Jurkat, Clone E6-1 (cell line): ENCODE measurements around the gene PPP2R5C.
A peak's percentile ranks its signal among the peaks of the same experiment; 100 is the strongest.

Source experiments
- DNase-seq: peaks from one replicate; pipeline ENCODE4 v3.0.0-alpha.2; 2011; ENCODE audit warnings: low read depth, low spot score
- H3K4me3 ChIP-seq: 2 replicates; pipeline ENCODE4 v1.5.1; 2011; ENCODE audit warnings: mild to moderate bottlenecking, low read length, control low read depth, moderate library complexity

The PPP2R5C gene

DNA sequence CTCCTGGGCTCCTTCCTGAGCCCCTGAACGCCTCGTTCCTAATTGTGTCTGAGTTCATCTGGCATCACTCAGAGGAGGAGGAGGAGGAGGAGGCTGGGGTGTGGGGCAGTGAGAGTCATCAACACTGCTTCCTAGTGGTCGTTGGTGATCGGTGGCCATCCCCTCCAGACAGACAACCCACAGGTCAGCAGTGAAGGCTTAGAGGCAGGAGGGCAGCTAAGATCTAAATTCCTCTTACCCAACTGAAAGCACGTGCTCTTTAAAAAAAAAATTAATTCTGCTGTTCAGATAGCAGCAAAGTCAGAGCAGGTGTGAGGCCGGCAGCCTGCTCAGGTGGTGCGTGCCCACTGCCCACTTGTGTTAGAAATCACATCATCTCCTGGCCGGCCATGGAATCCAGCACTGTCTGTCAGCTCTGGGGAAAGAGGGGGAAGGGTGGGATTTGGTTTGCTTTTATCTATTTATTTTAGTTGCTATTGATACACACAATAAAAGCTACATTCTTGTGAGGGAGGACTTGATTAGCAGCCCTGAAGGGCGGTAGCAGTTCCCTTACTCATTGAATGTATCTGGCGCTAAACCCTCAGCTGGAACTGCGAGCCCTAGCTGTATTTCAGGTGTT, 46.6 kb downstream of the PPP2R5C start:
- no peak overlapping the region for H3K4me3 ChIP-seq
- no peak for DNase-seq

DNA sequence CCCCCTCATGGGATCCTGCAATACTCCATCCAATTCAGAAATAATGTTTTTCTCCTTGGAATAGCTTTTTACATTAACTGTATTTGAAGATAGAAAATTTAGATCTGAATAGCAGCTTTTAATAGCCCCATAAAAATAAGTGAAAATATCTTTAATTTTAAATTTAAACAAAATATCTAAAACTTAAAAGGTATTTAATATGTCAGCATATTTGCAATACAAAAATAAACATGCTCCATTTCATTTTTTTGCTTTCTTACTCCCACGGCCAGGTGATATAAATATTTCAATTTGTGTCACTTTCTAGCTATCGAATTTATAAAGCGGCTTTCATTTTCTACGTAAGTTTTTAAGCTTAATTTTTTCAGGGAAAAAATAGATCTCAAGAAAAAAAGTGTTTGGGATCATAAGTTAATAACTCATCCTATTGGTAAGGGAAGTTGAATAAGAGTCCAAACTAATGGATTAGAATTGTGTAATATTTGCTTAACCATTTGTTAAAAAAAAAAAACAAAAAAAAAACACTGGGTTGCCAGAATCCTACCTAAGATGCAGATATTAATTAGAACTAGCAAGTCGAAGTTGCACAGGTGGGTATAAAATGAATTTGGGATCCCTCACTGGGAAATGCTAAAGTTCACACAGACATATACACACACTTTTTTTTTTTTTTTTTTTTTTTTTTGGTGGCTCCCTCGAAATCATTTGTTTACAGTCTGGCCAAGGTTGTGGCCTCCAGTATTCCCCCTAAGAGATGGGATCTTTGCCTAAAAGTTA, 47.6 kb downstream of the PPP2R5C start:
- peak overlapping the region; percentile 91 for H3K4me3 ChIP-seq

DNA sequence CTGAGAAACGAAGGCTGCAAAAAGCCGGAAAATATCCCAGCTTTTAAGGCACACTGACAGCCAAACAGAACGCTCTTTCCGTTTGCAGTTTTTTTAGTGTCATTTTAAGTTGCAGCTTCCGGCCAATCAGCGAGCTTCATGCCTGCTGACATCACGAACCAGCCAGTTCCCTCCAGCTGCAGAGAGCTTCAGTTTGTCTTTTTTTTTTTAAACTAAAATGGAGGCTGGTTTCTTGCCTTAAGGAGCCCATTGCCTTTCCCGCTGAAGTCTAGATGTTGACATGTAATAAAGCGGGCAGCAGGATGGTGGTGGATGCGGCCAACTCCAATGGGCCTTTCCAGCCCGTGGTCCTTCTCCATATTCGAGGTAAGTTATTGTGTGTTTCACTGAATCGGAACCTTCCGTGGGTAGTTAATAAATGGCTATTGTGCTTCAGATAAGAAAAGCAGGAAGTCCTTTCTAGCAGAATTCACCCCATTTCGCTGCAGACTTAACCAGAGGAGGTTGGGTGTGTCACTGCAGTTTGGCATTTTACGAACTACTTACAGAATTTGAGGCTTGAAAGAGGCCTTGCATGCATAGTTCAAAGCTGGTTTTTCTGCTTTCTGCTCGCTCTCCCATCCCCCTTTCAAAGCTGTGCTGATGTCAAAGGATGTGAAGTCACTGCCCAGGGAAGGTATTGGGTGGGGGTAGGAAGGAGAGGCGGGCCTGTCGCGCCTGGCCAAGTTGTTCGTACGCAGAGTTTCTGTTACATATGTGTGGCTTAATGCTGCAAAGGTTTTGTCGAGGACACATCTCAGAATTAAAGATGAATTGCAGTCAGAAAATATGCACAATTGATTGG, 48.4 kb downstream of the PPP2R5C start:
- peak; percentile 97 for DNase-seq
- peak overlapping the region; percentile 91 for H3K4me3 ChIP-seq

More for the DNA sequence above, 47.6 kb downstream of the PPP2R5C start:
- DNase-seq: no peak

DNA sequence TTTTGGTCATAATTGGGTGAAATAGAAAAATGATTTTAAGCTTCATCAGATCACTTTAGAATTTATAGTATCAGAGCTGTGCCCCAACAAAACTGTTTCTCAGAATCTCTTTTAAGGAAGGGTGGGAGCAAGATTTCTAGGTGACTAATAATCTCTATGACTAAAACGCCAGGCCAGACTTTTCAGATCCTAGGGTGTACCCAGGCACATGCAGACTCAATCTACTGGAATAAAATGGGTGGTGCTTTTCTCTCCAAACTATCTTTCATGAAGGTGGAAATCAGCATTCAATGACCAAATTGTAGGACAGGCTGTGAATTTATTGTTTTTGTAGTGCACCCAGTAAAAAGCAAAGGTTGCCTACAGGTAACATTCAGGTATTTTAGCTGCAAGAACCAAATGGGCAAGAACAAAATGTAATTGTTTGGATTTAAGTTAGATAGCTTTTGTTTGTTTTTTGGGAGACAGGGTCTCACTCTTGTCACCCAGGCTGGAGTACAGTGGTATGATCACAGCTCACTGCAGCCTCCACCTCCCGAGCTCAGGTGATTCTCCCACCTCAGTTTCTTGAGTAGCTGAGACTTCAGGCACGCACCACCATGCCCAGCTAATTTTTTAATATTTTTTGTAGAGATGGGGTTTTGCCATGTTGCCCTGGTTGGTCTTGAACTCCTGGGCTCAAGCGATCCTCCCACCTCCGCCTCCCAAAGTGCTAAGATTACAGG, 49.5 kb downstream of the PPP2R5C start:
- peak overlapping the region; percentile 91 for H3K4me3 ChIP-seq
- DNase-seq: no peak

DNA sequence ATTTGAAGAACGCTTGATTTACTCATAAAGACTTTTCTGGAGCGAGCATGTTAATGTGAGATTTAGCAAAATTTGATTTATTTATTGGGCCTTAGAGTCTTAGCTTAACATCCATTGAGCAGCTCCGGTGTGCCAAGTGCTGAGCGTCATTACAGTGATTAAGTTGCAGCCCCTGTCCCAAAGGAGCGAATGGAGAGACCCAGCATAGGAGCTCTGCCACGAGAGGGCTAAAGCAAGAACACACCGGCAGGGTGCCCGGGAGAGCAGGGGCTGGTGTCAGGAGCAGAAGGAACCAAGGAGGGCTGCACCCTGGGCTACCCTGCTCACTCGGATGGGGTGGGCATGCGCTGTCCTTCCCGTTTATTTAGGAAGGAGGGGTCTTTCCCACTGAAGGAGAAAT, 50.6 kb downstream of the PPP2R5C start:
- H3K4me3 ChIP-seq: no peak overlapping the region
- no peak for DNase-seq

DNA sequence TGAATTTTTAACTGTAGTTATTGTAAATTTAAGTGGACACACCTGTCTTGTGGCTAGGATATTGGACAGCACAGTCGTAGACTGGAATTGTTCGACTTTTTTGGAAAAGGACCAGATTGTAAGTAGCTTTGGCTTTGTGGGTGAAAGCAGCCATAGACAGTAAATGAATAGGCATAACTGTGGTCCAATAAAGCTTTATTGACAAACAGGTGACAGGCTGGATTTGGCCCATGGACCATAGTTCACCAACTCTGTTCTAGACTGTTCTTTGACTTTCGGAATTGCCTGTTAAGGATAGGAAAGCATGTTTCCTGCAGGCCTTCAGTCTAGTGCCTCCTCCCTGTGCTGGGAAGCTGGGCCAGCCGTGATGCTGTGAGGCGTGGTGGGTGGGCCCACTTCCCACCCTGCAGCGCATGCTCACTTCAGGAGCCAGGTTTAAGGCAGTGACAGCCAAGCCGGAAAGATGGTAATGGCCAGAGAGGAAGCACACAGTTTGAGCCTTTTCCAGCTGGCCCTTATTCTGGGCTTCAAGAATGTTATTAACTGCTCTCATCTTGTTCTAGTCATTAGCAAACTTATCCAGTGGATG, 51.8 kb downstream of the PPP2R5C start:
- H3K4me3 ChIP-seq: no peak overlapping the region
- DNase-seq: no peak

DNA sequence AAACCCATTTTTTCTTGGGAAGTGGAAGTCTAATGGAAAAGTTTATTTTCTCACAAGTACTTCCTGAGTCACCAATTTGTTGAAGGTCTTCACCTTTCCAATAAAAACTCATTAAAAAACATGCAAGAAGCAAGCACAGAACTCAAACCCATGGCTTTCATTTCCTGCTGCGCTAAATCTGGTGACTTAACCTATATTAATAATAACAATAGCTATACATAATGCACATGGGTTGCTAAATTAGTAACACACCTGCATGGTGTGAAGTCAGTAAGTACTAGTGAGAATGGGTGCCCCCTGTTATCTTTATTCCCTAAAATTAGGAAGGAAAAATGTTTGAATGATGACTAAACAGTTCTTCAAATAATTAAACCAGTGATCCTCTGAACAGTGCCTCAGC, 52.3 kb downstream of the PPP2R5C start:
- H3K4me3 ChIP-seq: no peak overlapping the region

DNA sequence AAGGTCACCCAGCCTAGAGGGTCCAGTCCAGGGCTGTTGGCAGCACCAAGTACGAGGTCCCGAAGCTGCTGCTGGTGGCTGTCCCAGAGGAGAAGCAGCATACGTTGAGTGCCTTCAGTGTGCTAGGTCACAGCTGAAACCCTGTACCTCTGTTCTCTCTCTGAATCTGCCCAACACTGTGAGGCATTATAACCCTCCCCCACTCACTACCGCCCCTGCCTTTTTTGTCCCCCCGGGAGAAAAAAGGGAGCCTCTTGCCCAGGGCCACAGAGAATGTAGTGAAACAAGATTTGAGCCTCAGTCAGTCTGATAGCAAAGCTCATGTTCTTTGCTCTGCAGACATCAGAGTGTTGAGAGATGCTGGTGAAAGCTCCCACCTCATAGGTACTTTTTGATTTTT, 53.4 kb downstream of the PPP2R5C start:
- no peak for DNase-seq
- no peak overlapping the region for H3K4me3 ChIP-seq

More for the DNA sequence above, 52.3 kb downstream of the PPP2R5C start:
- DNase-seq: no peak

DNA sequence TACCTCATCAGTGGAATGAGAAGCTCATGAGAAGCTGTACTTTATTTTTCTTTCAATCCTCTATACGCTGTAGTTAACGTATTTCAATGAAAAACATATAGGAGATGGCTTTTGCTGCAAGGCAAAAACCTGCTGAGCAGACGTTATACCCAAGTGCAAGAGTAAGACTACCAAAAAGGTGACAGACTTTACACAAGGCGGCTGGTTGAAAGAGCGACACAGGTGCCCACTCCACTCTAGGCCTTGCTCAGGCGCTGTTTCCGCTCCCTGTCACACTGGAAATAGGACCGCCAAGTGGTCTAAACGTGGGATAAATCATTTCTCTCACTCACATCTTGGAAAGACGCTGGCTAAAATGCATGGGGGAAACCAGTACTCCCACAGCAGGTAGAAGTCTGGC, 54.5 kb downstream of the PPP2R5C start:
- no peak overlapping the region for H3K4me3 ChIP-seq
- DNase-seq: no peak

DNA sequence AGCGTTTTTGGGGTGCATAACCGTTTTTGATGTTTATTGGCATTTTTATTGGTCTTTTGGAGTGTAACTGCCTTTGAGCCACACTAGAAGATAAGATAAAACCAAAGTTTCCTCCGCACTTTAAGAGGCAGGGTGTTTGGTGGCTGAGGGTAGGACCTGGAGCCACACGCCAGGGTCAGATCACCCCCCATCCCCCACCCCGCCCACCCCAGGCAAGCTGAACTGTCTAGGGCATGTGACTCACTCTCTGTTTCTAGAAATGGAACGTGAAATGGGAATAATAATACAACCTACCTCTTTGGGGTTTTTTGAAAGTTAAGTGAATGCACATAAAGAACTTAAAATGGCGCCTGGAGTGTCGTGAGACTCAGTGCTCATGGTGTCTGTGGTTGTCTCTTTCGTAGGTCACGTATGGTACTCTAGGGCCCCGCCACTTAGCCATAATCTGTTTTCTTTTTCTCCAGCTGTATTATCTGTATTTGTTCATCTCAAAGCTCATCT, 56.0 kb downstream of the PPP2R5C start:
- DNase-seq: no peak
- no peak overlapping the region for H3K4me3 ChIP-seq

DNA sequence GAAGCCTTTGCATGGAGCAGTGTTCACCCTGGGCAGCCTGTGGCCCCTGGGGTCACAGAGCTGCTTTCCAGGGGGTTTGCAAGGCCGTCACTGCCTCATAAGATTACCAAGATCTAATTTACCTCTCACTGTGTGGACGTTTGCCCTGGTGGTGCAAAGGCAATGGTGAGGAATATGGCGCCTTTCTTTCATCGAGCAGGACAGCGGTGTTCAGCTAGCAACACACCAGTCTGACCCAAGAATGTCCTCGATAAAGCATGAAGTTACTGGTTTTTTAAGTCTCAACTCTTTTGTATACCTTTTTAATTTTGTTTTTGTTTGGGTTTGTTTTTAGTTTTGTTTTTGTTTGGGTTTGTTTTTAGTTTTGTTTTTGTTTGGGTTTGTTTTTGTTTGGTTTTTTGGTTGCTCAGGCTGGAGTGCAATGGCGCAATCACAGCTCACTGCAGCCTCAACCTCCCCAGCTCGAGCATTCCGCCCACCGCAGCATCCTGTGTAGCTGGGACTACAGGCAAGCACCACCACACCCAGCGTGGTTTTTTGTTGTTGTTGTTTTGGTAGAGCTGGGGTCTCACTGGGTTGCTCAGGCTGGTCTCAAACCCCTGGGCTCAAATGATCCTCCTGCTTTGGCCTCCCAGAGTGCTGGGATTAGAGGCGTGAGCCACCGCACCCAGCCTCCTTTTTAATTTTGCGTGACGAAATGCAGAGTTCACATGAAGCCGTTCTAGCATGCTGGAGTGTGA, 57.9 kb downstream of the PPP2R5C start:
- no peak overlapping the region for H3K4me3 ChIP-seq
- no peak for DNase-seq

DNA sequence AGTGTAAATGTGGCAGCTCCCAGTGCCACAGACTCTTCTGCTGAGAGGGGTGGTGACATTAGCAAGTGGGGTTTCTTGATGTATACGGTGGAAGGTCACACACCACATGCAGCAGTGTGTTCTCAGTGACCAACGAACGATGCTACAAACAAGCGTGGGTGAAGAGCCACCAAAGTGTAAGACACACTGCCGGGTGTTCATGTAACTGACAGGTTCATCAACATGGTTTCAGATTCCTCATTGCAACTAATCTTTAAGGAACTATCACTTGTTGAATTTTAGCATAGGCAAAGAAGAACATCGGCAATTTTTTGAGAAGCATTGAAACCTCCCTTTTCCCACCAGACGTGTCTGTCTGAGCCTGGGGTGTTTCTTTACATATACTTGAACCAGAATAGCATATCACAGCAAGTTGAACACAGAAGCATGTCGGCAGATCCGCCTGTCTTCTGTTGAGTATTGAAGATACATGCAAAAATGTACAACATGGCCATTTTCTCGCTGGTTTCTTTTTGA, 58.8 kb downstream of the PPP2R5C start:
- H3K4me3 ChIP-seq: no peak overlapping the region

DNA sequence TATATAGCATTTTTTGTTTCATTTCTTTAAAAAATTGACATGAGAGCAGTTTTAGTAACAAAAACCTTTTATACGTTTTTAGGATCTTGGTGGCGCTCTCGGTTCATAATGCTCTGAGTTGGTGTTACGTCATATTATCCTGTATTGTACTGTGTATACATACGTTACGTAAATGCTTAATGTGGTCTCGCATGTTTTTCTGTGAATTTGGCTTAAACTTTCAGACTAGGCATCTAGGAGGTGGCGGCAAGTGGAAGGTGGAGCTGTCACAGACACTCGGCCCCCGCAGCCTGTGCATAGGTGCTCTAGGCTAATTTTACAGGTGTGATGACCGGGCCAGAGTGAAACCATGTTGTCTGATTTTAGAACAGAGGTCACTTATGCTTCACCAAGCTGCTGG, 60.0 kb downstream of the PPP2R5C start:
- no peak overlapping the region for H3K4me3 ChIP-seq
- no peak for DNase-seq

More for the DNA sequence above, 58.8 kb downstream of the PPP2R5C start:
- DNase-seq: no peak

DNA sequence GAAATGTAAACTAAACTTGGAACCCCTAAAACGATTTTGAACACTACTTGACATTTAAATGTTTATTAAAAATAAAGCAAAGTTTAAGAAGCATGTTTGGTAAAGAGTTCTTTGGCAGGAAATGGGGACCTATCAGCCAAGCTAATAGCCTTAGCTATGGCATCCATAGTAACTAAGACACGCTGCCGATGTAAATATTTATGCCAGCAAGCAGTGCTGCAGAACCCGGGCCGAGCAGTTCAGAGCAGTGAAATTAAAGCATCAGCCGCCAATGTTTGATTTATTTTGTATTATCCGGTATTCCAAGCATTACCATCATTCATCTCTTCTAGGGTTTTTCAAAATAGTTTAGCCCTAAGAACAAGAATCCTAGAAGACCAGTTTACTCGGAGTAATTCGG, 61.6 kb downstream of the PPP2R5C start:
- H3K4me3 ChIP-seq: no peak overlapping the region
- DNase-seq: no peak

DNA sequence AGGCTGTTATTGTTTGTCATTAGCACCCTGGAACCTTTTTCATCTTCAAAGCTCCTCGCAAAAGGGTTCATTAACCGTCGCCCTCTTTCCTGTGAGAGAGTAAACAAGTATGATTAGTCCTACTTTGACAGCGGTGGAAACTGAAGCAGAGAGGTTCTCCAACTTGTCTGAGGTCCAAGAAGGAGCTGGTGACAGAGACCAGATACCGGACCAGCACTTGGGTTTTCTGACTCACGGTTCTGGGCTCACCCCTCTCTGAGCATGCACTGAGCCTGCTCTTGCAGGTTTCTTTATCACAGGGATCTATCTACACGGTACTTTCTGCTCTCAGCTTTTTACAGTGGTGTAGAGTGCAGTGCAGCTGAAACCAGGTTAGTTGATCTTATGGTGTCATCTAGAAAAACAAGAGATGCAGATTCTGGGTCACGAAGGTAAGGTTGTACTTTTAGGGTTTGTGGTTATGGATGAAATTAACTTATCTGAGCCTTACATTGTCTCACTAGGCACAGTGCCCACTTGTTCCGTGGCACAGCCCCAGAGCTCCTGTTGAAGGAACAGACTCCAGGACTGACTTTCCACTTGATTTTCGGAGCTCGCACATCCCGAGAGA, 62.1 kb downstream of the PPP2R5C start:
- DNase-seq: no peak
- no peak overlapping the region for H3K4me3 ChIP-seq

DNA sequence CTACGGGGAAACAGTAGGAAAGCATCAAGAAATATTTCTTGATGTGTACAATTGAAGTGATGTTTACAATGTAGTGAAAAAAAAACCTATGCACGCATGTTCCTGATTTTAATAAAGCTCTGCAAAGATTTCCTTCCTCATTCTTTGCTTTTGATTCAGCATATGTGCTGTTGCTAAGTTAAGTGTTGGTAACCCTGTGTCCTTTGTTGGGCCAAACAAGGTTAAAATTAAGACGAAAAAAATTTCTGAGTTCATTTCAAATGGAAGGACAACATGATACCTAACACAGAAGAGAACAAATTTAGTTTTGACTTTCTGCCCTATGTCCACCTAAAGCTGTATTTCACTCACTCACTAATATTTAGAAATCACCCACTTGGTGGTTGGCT, 62.8 kb downstream of the PPP2R5C start:
- no peak for DNase-seq
- no peak overlapping the region for H3K4me3 ChIP-seq

DNA sequence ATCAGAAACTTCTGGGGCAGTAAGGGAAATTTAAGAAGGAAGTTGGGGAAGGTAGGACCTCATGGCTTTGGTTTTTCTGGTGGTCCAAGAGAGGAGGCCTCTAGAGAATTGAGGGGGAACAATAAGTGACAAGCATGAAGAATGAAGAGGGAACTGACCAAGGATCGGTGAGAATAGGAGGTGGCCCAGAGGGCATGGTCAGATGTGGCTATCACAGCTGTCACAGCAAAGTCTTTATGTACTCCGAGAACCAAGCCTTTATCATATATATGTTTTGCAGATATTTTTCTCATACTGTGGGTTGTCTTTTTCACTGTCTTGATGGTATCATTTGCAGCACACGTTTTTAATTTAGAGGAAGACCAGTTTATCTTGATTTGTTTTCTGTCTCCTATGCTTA, 64.3 kb downstream of the PPP2R5C start:
- no peak overlapping the region for H3K4me3 ChIP-seq
- DNase-seq: no peak

DNA sequence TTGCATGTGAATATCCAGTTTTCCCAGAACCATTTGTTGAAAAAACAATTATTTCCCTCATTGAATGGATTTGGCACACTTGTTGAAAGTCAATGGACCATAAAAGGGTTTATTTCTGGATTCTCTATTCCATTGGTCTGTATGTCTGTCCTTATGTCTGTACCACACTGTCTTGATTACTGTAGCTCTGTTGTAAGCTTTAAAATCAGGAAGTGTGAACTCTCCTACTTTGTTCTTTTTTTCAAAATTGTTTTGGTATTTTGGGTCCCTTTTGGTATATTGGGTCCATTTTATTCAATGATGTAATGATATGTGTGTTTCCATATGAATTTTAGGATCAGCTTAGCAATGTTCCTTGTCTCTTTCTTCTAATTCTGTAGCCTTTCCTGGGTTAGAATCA, 64.8 kb downstream of the PPP2R5C start:
- DNase-seq: no peak
- no peak overlapping the region for H3K4me3 ChIP-seq
